Loucy (cell line): Measurements from ENCODE around the gene SMOC1.

Experiments
- CTCF ChIP-seq: fragments of 200-600 bp; sonication (generic); conservative IDR thresholded peaks from 2 replicates; pipeline ENCODE4 v1.5.1; 2014; ENCODE audit warnings: mild to moderate bottlenecking, antibody characterized with exemption, low read length
- EZH2phosphoT487 ChIP-seq: fragments of 200-600 bp; IDR thresholded peaks from 2 replicates; pipeline ENCODE4 v1.6.1; 2018; ENCODE audit warnings: antibody characterized with exemption, mild to moderate bottlenecking, moderate library complexity, borderline replicate concordance

- no peak for TF ChIP-seq CTCF
- no peak for TF ChIP-seq EZH2phosphoT487
Measured at GRCh38 chr14:69855180-69855832, 23.9 kb upstream of the SMOC1 start.
